ENCODE data around the gene CDK16. TPM values are rescaled to one million over a fixed set of nuclear protein-coding genes. Genes with fewer than 3 reads are reported as not detected.

Gene CDK16
- total and polyA plus RNA-seq, 9 of the 15 experiments (the other 6 are each of a cell fraction or from before 2014, with no cell fraction given) = 3.9 to 104 (median 57.5) TPM

DNA sequence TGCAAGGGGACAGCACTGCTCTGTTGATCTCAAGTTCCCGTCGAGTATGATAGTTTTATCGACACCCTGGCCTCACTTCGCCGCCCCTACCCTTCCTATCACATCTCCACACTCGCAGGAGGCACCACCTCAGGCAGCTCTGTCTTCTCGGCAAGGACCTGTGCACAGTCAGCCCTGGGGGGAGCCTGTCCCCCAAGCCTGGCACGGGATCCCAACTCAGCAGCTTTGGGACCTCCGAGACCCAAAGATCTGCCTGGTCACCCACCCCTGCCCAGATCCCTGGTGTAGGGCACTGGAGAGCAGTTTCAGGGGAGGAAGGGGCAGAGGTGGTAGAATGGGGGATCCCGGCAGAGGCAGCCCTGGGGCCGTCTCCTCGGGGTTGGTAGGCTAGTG lies 42.9 kb upstream of the CDK16 start:
- no peaks in the 10 kb centered on the region for H3K9me3 ChIP-seq (replicated peaks; ENCODE audit: control insufficient read depth, insufficient read depth, low read depth, low read length)
- no peaks in the 10 kb centered on the region for H3K79me2 ChIP-seq (ENCODE audit: control insufficient read depth, insufficient read depth, low read length)
- H3K27me3 ChIP-seq (ENCODE audit: control insufficient read depth in 2 of 2, insufficient read depth in 2 of 2, low read length in 2 of 2) = no peaks in the 10 kb centered on the region
- no peak overlapping the region for H2AFZ ChIP-seq (ENCODE audit: low read depth, low read length)
- intact Hi-C loops (cut with micrococcal nuclease) (no loop called here), in situ Hi-C loops (cut with MboI) (no loop called here)
- 96% methylated on average over 8 of the region's 12 CpGs for WGBS (ENCODE audit: insufficient coverage, low coverage, missing lambda C conversion rate)
- H3K27ac ChIP-seq (ENCODE audit: extremely low read depth, low read depth, low read length) = no peak overlapping the region
- H3K4me2 ChIP-seq (ENCODE audit: insufficient read depth, low read length) = no peak overlapping the region
- POLR2A ChIA-PET = no interaction called here
- H3K9me1 ChIP-seq (ENCODE audit: control insufficient read depth, insufficient read depth, low read length) = no peaks in the 10 kb centered on the region
- DNase-seq (ENCODE audit: extremely low read depth in 1 of 4, low spot score in 3 of 4) (no peak), ATAC-seq (no peak), FAIRE-seq (no peak)
- no peak overlapping the region for H3K4me3 ChIP-seq
- TF ChIP-seq RBBP5 (IDR thresholded peaks at IDR 0.05; ENCODE audit: borderline replicate concordance, insufficient read depth, low read length, poor library complexity, severe bottlenecking) (no peak), MEF2A (IDR thresholded peaks at IDR 0.05; ENCODE audit: control insufficient read depth, low read depth, low read length) (no peak), CCNT2 (IDR thresholded peaks at IDR 0.05; ENCODE audit: borderline replicate concordance, extremely low read depth, insufficient read length, low read depth, low read length) (no peak), CBX3 (IDR thresholded peaks at IDR 0.05; ENCODE audit: borderline replicate concordance in 1 of 2, low read length in 2 of 2) (no peak), TFAM (CRISPR knock-in tag; conservative IDR thresholded peaks at IDR 0.05) (no peak), ELF4 (CRISPR knock-in tag; IDR thresholded peaks at IDR 0.05) (no peak), ARNT (IDR thresholded peaks at IDR 0.05) (no peak), BHLHE40 (IDR thresholded peaks at IDR 0.05; ENCODE audit: low read length) (no peak), ZSCAN29 (IDR thresholded peaks at IDR 0.05) (no peak), ZBTB1 (CRISPR knock-in tag; IDR thresholded peaks at IDR 0.05; ENCODE audit: borderline replicate concordance, low read depth) (no peak)
- TF ChIP-seq, protein P1, sequence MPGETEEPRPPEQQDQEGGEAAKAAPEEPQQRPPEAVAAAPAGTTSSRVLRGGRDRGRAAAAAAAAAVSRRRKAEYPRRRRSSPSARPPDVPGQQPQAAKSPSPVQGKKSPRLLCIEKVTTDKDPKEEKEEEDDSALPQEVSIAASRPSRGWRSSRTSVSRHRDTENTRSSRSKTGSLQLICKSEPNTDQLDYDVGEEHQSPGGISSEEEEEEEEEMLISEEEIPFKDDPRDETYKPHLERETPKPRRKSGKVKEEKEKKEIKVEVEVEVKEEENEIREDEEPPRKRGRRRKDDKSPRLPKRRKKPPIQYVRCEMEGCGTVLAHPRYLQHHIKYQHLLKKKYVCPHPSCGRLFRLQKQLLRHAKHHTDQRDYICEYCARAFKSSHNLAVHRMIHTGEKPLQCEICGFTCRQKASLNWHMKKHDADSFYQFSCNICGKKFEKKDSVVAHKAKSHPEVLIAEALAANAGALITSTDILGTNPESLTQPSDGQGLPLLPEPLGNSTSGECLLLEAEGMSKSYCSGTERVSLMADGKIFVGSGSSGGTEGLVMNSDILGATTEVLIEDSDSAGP (CRISPR knock-in tag; IDR thresholded peaks at IDR 0.05) = no peak
- TF ChIP-seq, protein P2, sequence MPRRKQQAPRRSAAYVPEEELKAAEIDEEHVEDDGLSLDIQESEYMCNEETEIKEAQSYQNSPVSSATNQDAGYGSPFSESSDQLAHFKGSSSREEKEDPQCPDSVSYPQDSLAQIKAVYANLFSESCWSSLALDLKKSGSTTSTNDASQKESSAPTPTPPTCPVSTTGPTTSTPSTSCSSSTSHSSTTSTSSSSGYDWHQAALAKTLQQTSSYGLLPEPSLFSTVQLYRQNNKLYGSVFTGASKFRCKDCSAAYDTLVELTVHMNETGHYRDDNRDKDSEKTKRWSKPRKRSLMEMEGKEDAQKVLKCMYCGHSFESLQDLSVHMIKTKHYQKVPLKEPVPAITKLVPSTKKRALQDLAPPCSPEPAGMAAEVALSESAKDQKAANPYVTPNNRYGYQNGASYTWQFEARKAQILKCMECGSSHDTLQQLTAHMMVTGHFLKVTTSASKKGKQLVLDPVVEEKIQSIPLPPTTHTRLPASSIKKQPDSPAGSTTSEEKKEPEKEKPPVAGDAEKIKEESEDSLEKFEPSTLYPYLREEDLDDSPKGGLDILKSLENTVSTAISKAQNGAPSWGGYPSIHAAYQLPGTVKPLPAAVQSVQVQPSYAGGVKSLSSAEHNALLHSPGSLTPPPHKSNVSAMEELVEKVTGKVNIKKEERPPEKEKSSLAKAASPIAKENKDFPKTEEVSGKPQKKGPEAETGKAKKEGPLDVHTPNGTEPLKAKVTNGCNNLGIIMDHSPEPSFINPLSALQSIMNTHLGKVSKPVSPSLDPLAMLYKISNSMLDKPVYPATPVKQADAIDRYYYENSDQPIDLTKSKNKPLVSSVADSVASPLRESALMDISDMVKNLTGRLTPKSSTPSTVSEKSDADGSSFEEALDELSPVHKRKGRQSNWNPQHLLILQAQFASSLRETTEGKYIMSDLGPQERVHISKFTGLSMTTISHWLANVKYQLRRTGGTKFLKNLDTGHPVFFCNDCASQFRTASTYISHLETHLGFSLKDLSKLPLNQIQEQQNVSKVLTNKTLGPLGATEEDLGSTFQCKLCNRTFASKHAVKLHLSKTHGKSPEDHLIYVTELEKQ (CRISPR knock-in tag; IDR thresholded peaks at IDR 0.05) = no peak
- H3K9ac ChIP-seq (ENCODE audit: insufficient read depth in 1 of 2, low read depth in 2 of 2, low read length in 2 of 2) = no peak overlapping the region
- BruUV-seq (replicated peaks) = no TSS peak
- peaks cover 4% of the 10 kb centered on the region; the same call in 1 of the 2 replicates for H4K20me1 ChIP-seq (replicated peaks; ENCODE audit: control insufficient read depth, insufficient read depth, low read length)
- peaks cover 85% of the 10 kb centered on the region; the same call in 2 of the 3 replicates for H3K36me3 ChIP-seq (ENCODE audit: control insufficient read depth, insufficient read depth, low read length)
- CTCF ChIA-PET (ENCODE audit: low intra/inter-chr PET ratio) = no interaction called here
- no peaks in the 10 kb centered on the region; a peak in 1 of 5 replicates for H3K4me1 ChIP-seq (replicated peaks in 1 of 2; ENCODE audit: control insufficient read depth in 2 of 2, insufficient read depth in 2 of 2, low read length in 2 of 2)
